T-helper 1 cell treated with Interleukin-12 subunit alpha and Interleukin-12 subunit beta and Interleukin-4 antibody, amounts not matched to agents 30 μg/mL and 1 μg/mL, for 36 hours (primary cell): ENCODE results near the gene ETV6.

Experiments used
- H3K27ac Mint-ChIP-seq: one replicate; pipeline ENCODE4 v1.8.0; 2021; ENCODE audit warnings: mild to moderate bottlenecking, mixed read lengths
- H3K27me3 Mint-ChIP-seq: one replicate; pipeline ENCODE4 v1.8.0; 2021; ENCODE audit warnings: low read depth, mixed read lengths
- H3K36me3 Mint-ChIP-seq: one replicate; pipeline ENCODE4 v1.8.0; 2021; ENCODE audit warnings: low read depth, mixed read lengths
- H3K4me1 Mint-ChIP-seq: one replicate; pipeline ENCODE4 v1.8.0; 2021; ENCODE audit warnings: low read depth, mixed read lengths
- H3K4me3 Mint-ChIP-seq: one replicate; pipeline ENCODE4 v1.8.0; 2021; ENCODE audit warnings: mild to moderate bottlenecking, moderate library complexity, mixed read lengths
- H3K9me3 Mint-ChIP-seq: one replicate; pipeline ENCODE4 v1.8.0; 2021; ENCODE audit warnings: mixed read lengths

ETV6 gene

GRCh38 chr12:11653215-11653753 lies 3.8 kb downstream of the ETV6 start:
- H3K27me3 Mint-ChIP-seq, result no peaks in the 10 kb centered on the region
- H3K9me3 Mint-ChIP-seq, result no peaks in the 10 kb centered on the region
- H3K4me3 Mint-ChIP-seq, result peak overlapping the region; percentile 93
- H3K36me3 Mint-ChIP-seq, result peaks cover 25% of the 10 kb centered on the region
- H3K4me1 Mint-ChIP-seq, result peaks cover 59% of the 10 kb centered on the region
- peak overlapping the region; percentile 96 for H3K27ac Mint-ChIP-seq

GRCh38 chr12:11654338-11654737 lies 4.9 kb downstream of the ETV6 start:
- Mint-ChIP-seq H3K4me3 (peak overlapping the region; percentile 21), H3K27me3 (no peaks in the 10 kb centered on the region), H3K36me3 (peaks cover 28% of the 10 kb centered on the region), H3K27ac (no peak overlapping the region), H3K9me3 (no peaks in the 10 kb centered on the region), H3K4me1 (peaks cover 67% of the 10 kb centered on the region)

DNA sequence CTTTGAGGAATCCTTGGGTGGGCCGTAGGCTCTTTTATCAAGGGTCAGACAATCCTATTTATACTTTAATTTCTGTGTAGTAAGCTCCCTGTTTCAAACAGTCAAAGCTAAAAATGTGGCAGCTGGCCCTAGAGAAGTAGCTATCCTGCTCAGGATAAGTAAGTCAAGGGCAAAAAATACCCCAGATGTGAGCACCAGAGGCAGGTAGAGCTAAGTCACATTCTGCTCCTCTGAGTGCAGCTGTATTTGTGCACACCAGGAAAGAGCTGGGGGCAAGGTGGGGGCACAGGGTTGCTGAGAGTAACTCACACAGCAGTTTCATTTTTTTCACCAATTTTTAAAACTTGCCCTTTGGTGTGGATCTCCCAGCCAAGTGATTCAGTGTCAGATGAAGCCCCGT lies 5.3 kb downstream of the ETV6 start:
- Mint-ChIP-seq H3K27ac (no peak overlapping the region), H3K4me1 (peaks cover 72% of the 10 kb centered on the region), H3K36me3 (peaks cover 33% of the 10 kb centered on the region), H3K9me3 (no peaks in the 10 kb centered on the region), H3K27me3 (no peaks in the 10 kb centered on the region), H3K4me3 (no peak overlapping the region)

DNA sequence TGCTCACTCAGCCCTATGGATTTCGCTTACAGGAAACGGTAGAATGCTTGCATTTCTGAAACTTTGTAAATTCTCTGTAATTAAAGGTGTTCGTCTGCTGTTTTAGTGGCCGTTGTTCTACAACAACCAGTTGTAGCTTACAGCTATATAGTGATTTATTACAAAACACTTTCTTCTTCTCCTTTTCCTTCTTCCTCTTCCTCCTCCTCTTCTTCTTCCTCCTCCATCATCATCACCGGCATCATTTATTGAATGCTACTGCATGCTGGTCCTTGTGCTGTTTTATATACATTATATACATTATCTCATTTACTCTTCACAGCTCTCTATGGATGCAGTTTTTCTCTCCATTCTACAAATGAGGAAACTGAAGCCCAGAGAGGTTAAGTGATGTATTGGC lies 6.4 kb downstream of the ETV6 start:
- H3K27me3 Mint-ChIP-seq, result no peaks in the 10 kb centered on the region
- H3K4me3 Mint-ChIP-seq, result no peak overlapping the region
- H3K36me3 Mint-ChIP-seq, result peaks cover 30% of the 10 kb centered on the region
- H3K9me3 Mint-ChIP-seq, result no peaks in the 10 kb centered on the region
- H3K4me1 Mint-ChIP-seq, result peaks cover 73% of the 10 kb centered on the region
- H3K27ac Mint-ChIP-seq, result no peak overlapping the region

DNA sequence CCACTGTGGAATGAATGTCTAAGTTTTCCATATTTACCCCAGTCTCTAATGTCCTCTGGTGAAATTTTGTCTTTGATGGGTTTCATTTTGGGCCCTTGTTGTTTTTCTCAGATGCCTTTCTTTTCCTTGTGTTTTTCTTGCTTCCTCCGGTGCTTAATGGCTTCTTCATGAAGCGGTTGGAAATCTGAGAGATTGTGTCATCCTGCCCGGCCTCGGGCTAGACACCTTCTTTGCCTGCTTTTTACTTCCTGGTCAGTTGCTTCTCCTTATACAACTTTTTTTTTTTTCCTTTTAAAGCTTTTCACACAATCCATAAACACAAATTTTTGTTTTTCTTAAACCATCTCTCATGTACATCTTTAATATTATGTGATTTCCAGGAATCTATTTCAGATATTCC lies 7.1 kb downstream of the ETV6 start:
- Mint-ChIP-seq H3K27ac (no peak overlapping the region), H3K4me1 (peaks cover 76% of the 10 kb centered on the region), H3K4me3 (no peak overlapping the region), H3K36me3 (peaks cover 31% of the 10 kb centered on the region), H3K9me3 (no peaks in the 10 kb centered on the region), H3K27me3 (no peaks in the 10 kb centered on the region)

DNA sequence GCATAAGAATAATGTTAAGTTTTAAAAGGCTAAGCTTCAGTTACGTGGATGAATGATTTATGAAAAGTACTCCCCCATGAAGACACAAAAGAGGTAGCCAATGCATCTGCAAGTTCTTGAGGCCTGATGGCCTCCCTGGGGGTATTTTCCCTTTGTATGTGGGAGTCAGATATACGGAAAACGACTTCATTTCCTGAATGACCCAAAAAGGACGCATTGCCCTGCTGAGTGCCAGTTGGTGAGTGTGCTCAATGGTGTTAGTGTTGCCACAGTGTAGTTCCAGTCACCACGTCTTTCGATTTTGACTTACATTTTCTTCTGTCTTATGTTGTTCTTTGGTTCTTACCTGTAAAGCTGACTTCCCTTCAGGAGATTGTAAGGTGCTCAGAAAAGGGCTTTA lies 8.0 kb downstream of the ETV6 start:
- Mint-ChIP-seq H3K36me3 (peaks cover 39% of the 10 kb centered on the region), H3K4me1 (peaks cover 76% of the 10 kb centered on the region), H3K27ac (no peak overlapping the region), H3K4me3 (no peak overlapping the region), H3K9me3 (no peaks in the 10 kb centered on the region), H3K27me3 (no peaks in the 10 kb centered on the region)

DNA sequence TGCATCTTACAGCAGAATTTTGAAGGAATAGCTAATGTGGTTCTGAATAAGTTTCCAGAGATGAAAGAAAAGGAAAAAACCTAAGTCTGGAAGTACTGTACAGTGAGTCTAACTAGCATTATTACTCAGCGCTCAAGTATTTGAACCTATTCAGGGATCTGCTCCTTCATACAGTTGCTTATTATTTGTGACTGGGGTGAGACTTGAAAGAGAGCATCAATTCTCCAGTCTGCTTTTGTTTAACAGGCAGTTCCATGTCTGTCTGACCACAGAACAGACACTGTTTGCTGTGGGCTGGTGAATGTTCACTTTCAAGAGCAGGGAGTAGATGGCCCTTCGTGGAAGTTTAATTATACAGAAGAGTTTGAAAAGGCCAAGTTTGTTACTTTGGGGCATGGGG lies 9.3 kb downstream of the ETV6 start:
- Mint-ChIP-seq H3K4me1 (peaks cover 72% of the 10 kb centered on the region), H3K27me3 (no peaks in the 10 kb centered on the region)

DNA sequence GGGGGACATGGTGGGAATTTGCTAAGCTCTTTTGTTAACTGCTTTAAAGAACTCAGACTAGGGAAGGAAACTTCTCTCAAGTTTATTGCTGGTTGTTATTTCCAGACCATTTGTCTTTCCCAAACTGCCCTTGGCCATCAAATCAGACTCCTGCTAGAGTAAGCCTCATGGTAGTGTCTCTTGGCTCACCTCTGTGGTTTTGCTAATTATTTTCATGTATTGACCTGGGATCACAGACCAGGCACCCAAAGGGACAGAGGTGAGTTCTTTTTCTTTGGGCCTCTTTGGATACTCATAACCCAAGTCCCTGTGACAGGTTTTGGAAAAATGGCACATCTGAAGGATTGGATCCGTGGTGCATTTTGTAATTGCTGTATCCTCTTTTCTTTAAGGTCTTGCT lies 11.2 kb downstream of the ETV6 start:
- Mint-ChIP-seq H3K27me3 (no peaks in the 10 kb centered on the region), H3K4me3 (no peak overlapping the region), H3K27ac (no peak overlapping the region), H3K4me1 (peaks cover 67% of the 10 kb centered on the region), H3K36me3 (peaks cover 52% of the 10 kb centered on the region), H3K9me3 (no peaks in the 10 kb centered on the region)

More for the DNA sequence above, 9.3 kb downstream of the ETV6 start:
- peaks cover 43% of the 10 kb centered on the region for H3K36me3 Mint-ChIP-seq
- H3K9me3 Mint-ChIP-seq, result no peaks in the 10 kb centered on the region
- no peak overlapping the region for H3K4me3 Mint-ChIP-seq
- no peak overlapping the region for H3K27ac Mint-ChIP-seq

DNA sequence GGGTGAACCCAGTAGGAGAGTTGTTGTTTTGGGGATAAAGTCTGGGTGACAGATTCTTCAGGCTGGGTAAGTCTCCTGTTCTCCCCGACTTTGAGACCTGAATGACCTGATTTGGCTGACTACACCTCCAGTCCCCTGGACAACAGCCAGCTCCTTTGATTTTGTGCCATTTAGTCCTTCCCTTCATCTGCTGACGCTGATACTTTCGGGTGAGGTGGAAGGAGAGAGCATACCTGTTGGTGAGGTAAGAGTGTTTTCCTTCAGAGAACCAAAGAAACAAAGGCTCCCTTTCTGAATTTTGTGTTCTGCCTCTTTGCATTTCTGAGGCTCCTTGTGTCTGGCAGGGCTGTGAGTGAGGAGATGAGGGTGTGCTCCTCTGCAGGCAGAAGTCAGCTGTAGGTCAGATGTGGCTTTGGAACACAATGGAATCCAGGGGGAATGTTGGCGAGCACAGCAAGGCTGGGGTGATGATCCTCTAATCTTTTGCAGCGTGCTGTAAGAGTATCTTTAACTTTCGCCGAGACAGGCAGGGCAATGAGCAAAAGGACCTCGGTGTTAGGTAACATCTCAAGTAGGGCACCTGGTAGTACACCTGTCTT lies 12.1 kb downstream of the ETV6 start:
- Mint-ChIP-seq H3K27me3 (no peaks in the 10 kb centered on the region), H3K4me3 (no peak overlapping the region), H3K4me1 (peaks cover 69% of the 10 kb centered on the region), H3K9me3 (no peaks in the 10 kb centered on the region), H3K27ac (no peak overlapping the region), H3K36me3 (peaks cover 49% of the 10 kb centered on the region)

DNA sequence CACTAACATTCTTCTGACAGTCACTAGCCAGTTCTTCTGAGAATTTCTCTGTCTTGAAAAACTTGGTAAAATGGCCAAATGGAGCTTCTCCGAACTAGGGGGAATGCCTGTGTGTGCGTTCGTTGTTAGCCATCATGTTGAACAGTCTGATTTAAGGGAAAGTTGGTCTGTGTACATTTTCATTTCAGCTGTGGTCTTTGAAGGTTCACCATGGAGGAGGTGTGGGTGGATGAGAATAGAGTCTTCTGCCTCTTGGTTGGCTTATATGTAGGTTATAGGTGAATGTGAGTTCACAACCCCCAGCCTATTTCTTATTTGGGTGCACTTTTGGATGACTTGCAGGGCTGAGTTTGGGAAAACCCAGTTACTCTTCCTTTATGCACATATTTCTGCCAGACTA lies 12.9 kb downstream of the ETV6 start:
- peaks cover 42% of the 10 kb centered on the region for H3K36me3 Mint-ChIP-seq
- no peak overlapping the region for H3K4me3 Mint-ChIP-seq
- H3K4me1 Mint-ChIP-seq, result peaks cover 66% of the 10 kb centered on the region
- no peak overlapping the region for H3K27ac Mint-ChIP-seq
- H3K9me3 Mint-ChIP-seq, result no peaks in the 10 kb centered on the region
- H3K27me3 Mint-ChIP-seq, result no peaks in the 10 kb centered on the region

DNA sequence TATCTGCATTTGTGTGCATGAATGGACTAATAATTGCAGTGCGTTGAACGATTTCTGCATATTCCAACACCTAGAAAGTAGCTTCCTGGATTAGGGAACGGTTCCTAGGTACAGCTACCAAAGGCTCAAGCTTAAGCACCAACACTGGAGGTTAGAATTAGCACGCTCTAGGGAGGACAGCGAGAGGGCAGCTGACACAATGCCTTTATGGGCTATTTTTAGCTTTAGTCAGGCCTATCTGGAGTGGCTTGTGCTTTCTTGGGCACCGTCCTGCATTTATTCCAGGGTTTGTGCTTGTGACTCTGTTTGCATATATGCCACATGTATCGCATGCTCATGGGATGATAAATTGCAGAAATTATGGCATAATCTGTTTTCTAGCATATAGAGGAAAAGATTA lies 13.7 kb downstream of the ETV6 start:
- Mint-ChIP-seq H3K36me3 (peaks cover 38% of the 10 kb centered on the region), H3K27me3 (no peaks in the 10 kb centered on the region), H3K4me3 (no peak overlapping the region), H3K4me1 (peaks cover 60% of the 10 kb centered on the region), H3K27ac (no peak overlapping the region), H3K9me3 (no peaks in the 10 kb centered on the region)

DNA sequence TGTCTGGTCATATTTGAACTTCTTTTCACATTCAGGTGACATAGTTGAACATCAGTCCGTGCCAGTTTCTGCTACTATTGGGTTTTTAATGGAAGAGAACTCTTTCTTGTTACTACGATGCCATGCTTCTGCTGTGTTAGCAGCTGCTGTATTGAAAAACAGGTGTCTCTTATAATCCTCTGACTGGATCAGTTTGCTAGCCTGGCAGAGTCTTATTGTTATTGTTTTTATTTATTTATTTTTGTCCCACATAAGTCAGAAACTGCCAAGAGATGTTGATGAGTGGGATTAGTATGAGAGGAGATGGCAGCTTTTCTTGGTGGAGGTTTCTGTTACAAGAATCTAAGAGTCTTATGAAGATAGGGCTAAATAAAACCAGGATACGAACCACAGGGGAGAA lies 14.6 kb downstream of the ETV6 start:
- peaks cover 39% of the 10 kb centered on the region for H3K36me3 Mint-ChIP-seq
- no peak overlapping the region for H3K27ac Mint-ChIP-seq
- H3K27me3 Mint-ChIP-seq, result no peaks in the 10 kb centered on the region
- no peak overlapping the region for H3K4me3 Mint-ChIP-seq
- H3K9me3 Mint-ChIP-seq, result no peaks in the 10 kb centered on the region
- peaks cover 59% of the 10 kb centered on the region for H3K4me1 Mint-ChIP-seq

GRCh38 chr12:11666131-11667050 lies 16.9 kb downstream of the ETV6 start:
- Mint-ChIP-seq H3K4me1 (peaks cover 52% of the 10 kb centered on the region), H3K36me3 (peaks cover 32% of the 10 kb centered on the region), H3K9me3 (no peaks in the 10 kb centered on the region), H3K27me3 (no peaks in the 10 kb centered on the region), H3K27ac (no peak overlapping the region), H3K4me3 (no peak overlapping the region)

DNA sequence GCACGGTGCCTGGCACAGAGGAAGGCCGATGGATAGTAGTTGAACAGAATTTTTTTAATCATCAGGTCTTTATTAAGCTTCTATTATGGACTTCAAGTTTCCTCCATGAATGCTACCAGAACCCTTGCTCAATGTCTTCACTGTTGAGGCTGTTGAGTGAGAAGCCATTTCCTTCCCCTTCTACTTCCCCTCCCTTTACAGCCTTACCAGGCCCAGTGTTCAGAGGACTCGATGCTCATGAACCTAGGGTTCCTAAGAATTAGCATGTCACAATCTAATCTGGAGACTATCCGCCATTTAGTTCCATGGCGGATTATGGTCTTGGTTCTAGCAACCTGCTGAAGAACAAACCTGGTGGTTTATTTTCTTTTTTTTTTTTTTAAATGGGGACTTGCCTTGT lies 17.7 kb downstream of the ETV6 start:
- no peaks in the 10 kb centered on the region for H3K9me3 Mint-ChIP-seq
- H3K4me3 Mint-ChIP-seq, result no peak overlapping the region
- H3K27me3 Mint-ChIP-seq, result no peaks in the 10 kb centered on the region
- H3K36me3 Mint-ChIP-seq, result peaks cover 24% of the 10 kb centered on the region
- peaks cover 44% of the 10 kb centered on the region for H3K4me1 Mint-ChIP-seq
- H3K27ac Mint-ChIP-seq, result no peak overlapping the region

DNA sequence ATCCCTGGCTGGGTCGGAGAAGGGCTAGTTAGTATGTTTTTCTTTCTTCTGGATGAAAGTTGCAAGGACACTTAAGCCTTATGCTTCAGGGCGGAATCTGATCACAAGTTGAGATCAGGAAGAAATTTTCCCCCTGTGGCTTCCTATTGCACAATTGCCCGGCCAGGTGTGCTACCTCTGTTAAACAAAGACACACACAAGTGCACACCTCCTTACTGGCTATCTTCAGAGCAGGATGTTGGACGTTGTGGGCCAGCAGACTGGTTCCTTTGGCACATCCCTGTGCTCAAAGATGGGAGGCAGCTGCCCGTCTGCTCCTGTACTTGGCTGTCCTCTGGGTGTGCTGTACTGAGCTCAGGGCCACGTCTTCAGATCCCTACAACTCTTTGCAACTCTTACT lies 19.1 kb downstream of the ETV6 start:
- peaks cover 20% of the 10 kb centered on the region for H3K36me3 Mint-ChIP-seq

More for the DNA sequence above, 19.1 kb downstream of the ETV6 start:
- H3K9me3 Mint-ChIP-seq, result no peaks in the 10 kb centered on the region
- H3K4me1 Mint-ChIP-seq, result peaks cover 46% of the 10 kb centered on the region
- H3K27ac Mint-ChIP-seq, result no peak overlapping the region
- H3K27me3 Mint-ChIP-seq, result no peaks in the 10 kb centered on the region
- no peak overlapping the region for H3K4me3 Mint-ChIP-seq
